HepG2 (cell line): ENCODE data around the gene BBS4.

Experiments used
- CTCF ChIP-seq: sonication (generic); formaldehyde crosslinking; IDR thresholded peaks from 2 replicates; pipeline ENCODE4 v1.5.0; 2020; ENCODE audit warnings: mild to moderate bottlenecking, missing genetic modification reagents, moderate library complexity
- HCFC1 ChIP-seq: fragments of 150-350 bp; IDR thresholded peaks from 2 replicates; pipeline ENCODE4 v1.6.1; 2014; ENCODE audit warnings: low read depth, low read length
- HDAC1 ChIP-seq: sonication (generic); formaldehyde crosslinking; IDR thresholded peaks from 2 replicates; pipeline ENCODE4 v1.5.1; 2020; ENCODE audit warnings: mild to moderate bottlenecking, missing genetic modification reagents
- KMT2A ChIP-seq: sonication (generic); formaldehyde crosslinking; IDR thresholded peaks from 2 replicates; pipeline ENCODE4 v1.4.0; 2020; ENCODE audit warnings: missing genetic modification reagents
- MAFF ChIP-seq: IDR thresholded peaks from 2 replicates; pipeline ENCODE4 v1.6.1; 2011; ENCODE audit warnings: low read depth, low read length, improper control_type of control experiment
- ZFP1 ChIP-seq: IDR thresholded peaks from 2 replicates; pipeline ENCODE4 v1.6.1; 2016
- ZNF205 ChIP-seq: IDR thresholded peaks from 2 replicates; pipeline ENCODE4 v1.6.1; 2018; ENCODE audit warnings: missing biosample characterization, missing genetic modification reagents
- ZNF24 ChIP-seq: fragments of 450-650 bp; IDR thresholded peaks from 2 replicates; pipeline ENCODE4 v1.6.1; 2017; ENCODE audit warnings: antibody characterized with exemption, mild to moderate bottlenecking
- TF ChIP-seq, protein P1 (sequence below): sonication (generic); formaldehyde crosslinking; IDR thresholded peaks from 2 replicates; pipeline ENCODE4 v1.4.0; 2020; ENCODE audit warnings: mild to moderate bottlenecking, missing genetic modification reagents, borderline replicate concordance

DNA sequence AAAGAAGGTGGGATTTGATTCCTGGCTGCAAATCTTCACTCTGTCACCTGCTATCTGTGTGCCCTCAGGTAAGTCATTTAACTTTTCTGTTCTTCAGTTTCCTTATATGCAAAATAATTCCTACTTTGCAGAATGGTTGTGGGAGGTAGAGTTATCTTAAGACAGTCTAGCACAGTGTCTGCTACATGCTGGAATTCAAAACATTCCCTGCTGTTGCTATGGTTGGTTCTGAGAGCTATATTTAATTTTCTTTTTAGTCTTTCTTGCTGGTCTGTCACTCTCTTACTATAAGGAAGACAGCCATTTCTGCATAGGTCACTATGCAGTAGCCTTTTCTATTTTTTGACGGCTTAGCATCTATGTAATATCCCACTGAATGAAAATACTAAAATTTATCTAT lies 101.5 kb downstream of the BBS4 start:
- no peak for TF ChIP-seq ZNF205 (CRISPR knock-in tag)
- TF ChIP-seq HDAC1, result no peak
- no peak for TF ChIP-seq ZNF24
- TF ChIP-seq HCFC1, result no peak
- no peak for TF ChIP-seq ZFP1 (CRISPR knock-in tag)
- TF ChIP-seq, protein P1, sequence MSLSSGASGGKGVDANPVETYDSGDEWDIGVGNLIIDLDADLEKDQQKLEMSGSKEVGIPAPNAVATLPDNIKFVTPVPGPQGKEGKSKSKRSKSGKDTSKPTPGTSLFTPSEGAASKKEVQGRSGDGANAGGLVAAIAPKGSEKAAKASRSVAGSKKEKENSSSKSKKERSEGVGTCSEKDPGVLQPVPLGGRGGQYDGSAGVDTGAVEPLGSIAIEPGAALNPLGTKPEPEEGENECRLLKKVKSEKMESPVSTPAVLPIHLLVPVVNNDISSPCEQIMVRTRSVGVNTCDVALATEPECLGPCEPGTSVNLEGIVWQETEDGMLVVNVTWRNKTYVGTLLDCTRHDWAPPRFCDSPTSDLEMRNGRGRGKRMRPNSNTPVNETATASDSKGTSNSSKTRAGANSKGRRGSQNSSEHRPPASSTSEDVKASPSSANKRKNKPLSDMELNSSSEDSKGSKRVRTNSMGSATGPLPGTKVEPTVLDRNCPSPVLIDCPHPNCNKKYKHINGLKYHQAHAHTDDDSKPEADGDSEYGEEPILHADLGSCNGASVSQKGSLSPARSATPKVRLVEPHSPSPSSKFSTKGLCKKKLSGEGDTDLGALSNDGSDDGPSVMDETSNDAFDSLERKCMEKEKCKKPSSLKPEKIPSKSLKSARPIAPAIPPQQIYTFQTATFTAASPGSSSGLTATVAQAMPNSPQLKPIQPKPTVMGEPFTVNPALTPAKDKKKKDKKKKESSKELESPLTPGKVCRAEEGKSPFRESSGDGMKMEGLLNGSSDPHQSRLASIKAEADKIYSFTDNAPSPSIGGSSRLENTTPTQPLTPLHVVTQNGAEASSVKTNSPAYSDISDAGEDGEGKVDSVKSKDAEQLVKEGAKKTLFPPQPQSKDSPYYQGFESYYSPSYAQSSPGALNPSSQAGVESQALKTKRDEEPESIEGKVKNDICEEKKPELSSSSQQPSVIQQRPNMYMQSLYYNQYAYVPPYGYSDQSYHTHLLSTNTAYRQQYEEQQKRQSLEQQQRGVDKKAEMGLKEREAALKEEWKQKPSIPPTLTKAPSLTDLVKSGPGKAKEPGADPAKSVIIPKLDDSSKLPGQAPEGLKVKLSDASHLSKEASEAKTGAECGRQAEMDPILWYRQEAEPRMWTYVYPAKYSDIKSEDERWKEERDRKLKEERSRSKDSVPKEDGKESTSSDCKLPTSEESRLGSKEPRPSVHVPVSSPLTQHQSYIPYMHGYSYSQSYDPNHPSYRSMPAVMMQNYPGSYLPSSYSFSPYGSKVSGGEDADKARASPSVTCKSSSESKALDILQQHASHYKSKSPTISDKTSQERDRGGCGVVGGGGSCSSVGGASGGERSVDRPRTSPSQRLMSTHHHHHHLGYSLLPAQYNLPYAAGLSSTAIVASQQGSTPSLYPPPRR (CRISPR knock-in tag), result no peak
- TF ChIP-seq CTCF (CRISPR knock-in tag), result no peak
- no peak for TF ChIP-seq MAFF
- TF ChIP-seq KMT2A (CRISPR knock-in tag), result no peak
